ENCODE measurements around the gene KLHL29.

- TF ChIP-seq POLR2AphosphoS5 (IDR thresholded peaks at IDR 0.05; ENCODE audit: low read depth, low read length) (no peak), POLR2A (IDR thresholded peaks at IDR 0.05; ENCODE audit: low read depth, low read length) (no peak), TAF1 (IDR thresholded peaks at IDR 0.05; ENCODE audit: low read depth, low read length) (no peak), PAX5 (IDR thresholded peaks at IDR 0.05; ENCODE audit: insufficient read depth, low read length, severe bottlenecking) (no peak), SPI1 (IDR thresholded peaks at IDR 0.05; ENCODE audit: low read depth, low read length) (no peak)
These were observed 15.7 kb downstream of the KLHL29 start for GRCh38 chr2:23400703-23401102.
